ENCODE measurements around the gene GOLGA8S.
"Not testable (repeated sequence)": the region's sequence is repeated elsewhere in the genome, so short reads cannot be mapped to it uniquely, and the experiment has no call there.

The GOLGA8S gene, protein sequence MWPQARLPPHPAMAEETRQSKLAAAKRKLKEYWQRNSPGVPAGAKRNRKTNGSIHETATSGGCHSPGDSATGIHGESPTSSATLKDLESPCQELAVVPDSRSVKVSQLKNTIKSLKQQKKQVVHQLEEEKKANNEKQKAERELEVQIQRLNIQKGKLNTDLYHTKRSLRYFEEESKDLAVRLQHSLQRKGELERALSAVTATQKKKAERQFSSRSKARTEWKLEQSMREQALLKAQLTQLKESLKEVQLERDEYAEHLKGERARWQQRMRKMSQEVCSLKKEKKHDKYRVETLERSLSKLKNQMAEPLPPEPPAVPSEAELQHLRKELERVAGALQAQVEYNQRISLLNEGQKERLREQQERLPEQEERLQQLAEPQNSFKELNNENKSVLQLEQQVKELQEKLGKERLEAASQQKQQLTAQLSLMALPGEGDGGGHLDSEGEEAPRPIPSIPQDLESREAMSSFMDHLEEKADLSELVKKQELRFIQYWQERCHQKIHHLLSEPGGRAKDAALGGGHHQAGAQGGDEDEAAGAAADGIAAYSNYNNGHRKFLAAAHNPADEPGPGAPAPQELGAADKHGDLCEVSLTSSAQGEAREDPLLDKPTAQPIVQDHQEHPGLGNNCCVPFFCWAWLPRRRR

GRCh38 chr15:23354448-23354847, at the start of gene GOLGA8S:
Gene GOLGA8S, plus strand, starts transcription at chr15:23354748. Its CDS starts 62 bp downstream, at chr15:23354810.
- in situ Hi-C loops (cut with HindIII; ENCODE audit: low pct_unique_long_range_greater_than_20kb, low sequenced_read_pairs); DNase-seq (ENCODE audit: low read depth in 1 of 2, low spot score in 1 of 2): not testable (repeated sequence)

DNA sequence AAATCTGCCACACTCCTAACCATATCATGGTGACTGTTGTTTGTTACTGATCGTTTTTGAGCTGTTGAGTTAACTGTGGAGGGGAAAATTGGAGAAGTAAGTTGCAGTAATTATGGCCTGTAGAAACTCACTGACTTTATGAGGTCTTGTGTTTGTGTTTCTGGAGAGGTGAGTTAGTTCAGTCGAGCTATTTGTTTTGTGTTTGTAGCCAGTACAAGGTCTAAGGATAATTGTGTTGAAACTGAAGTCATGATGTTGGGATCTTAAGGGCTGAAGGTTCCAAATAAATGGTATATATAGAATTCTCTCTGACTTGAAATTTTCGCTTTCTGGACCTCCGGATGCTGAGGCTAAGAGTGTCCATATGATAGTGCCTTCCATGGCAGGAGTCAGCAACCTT, 49.7 kb upstream of the GOLGA8S start:
- DNase-seq (ENCODE audit: low read depth in 1 of 2, low spot score in 1 of 2); in situ Hi-C loops (cut with HindIII; ENCODE audit: low pct_unique_long_range_greater_than_20kb, low sequenced_read_pairs): not testable (repeated sequence)

DNA sequence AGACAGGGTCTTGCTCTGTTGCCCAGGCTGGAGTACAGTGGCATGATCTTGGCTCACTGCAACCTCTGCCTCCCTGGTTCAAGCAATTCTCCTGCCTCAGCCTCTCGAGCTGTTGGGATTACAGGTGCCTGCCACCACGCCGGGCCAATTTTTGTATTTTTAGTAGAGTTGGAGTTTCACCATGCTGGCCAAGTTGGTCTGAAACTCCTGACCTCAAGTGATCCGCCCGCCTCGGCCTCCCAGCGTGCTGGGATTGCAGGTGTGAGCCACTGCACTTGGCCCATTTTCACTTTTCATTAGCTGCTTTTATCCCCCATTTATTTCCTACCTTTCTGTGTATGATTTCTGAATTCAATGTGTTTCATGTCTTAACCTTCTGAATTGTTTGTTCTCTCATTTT, 48.6 kb upstream of the GOLGA8S start:
- DNase-seq (ENCODE audit: low read depth in 1 of 2, low spot score in 1 of 2); in situ Hi-C loops (cut with HindIII; ENCODE audit: low pct_unique_long_range_greater_than_20kb, low sequenced_read_pairs): not testable (repeated sequence)

DNA sequence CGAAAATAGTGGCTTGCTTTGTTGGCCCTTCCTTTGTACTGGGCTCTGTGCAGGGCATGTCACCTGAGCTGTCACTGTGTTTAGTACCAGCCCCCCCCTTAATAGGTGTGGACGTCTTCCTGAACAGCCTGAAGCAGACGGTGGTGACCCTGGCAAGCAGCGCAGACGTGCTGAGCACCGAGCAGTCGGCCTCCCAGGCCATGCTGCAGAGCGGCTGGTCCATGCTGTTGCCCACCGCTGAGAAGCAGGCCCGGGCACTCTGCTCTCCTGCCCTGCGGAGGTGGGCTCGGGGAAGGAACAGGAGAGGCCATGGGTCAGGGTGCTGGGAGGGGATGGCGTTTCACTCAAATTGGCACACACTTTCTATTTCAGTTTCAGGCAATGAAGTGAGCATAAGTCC, 43.3 kb upstream of the GOLGA8S start:
- DNase-seq (ENCODE audit: low read depth in 1 of 2, low spot score in 1 of 2); in situ Hi-C loops (cut with HindIII; ENCODE audit: low pct_unique_long_range_greater_than_20kb, low sequenced_read_pairs): not testable (repeated sequence)

GRCh38 chr15:23334096-23334495, 20.5 kb upstream of the GOLGA8S start, which contains the start of gene GOLGA6L26:
Gene GOLGA6L26, minus strand, starts transcription at chr15:23334196. Its CDS starts 61 bp downstream, at chr15:23334135.
- DNase-seq (ENCODE audit: low read depth in 1 of 2, low spot score in 1 of 2); in situ Hi-C loops (cut with HindIII; ENCODE audit: low pct_unique_long_range_greater_than_20kb, low sequenced_read_pairs): not testable (repeated sequence)

- DNase-seq (ENCODE audit: low read depth in 1 of 2, low spot score in 1 of 2); in situ Hi-C loops (cut with HindIII; ENCODE audit: low pct_unique_long_range_greater_than_20kb, low sequenced_read_pairs): not testable (repeated sequence)
Measured at GRCh38 chr15:23362622-23363021, 8.1 kb downstream of the GOLGA8S start.

GRCh38 chr15:23364261-23364660, 9.7 kb downstream of the GOLGA8S start:
- in situ Hi-C loops (cut with HindIII; ENCODE audit: low pct_unique_long_range_greater_than_20kb, low sequenced_read_pairs); DNase-seq (ENCODE audit: low read depth in 1 of 2, low spot score in 1 of 2): not testable (repeated sequence)

DNA sequence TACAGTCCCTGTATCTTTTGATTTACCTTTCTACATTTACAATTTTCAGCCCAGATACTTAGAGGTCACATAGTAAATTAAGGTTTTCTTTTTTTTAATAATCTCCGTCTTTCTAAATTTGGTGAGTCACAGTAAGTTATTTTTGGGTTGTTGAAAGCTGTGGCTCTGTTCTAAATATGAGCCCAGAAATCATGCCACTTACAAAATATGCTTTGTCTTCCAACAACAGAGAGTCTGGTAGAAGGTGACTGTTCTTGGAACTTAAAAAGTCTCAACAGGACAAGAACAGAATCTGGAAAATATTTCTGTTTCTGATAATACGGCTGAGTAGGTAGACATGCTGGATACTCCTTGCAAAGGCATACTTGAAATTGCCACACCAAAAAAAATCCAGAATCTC, 16.0 kb downstream of the GOLGA8S start:
- in situ Hi-C loops (cut with HindIII; ENCODE audit: low pct_unique_long_range_greater_than_20kb, low sequenced_read_pairs) = no loop called here
- DNase-seq (ENCODE audit: low read depth in 1 of 2, low spot score in 1 of 2) = no peak
- TF ChIP-seq JUND (IDR thresholded peaks at IDR 0.05; ENCODE audit: low read depth) = no peak

DNA sequence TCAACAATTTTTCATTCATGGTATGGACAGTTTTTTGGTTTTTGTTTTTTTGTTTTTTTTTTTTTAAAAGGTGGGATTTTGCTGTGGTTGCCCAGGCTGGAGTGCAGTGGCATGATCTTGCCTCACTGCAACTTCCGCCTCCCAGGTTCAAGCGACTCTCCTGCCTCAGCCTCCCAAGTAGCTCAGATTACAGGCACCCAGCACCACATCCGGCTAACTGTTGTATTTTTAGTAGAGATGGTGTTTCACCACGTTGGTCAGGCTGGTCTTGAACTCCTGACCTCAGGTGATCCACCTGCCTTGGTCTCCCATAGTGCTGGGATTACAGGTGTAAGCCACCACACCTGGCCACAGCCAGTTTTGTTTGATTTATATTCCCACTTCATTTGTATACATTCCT, 16.6 kb downstream of the GOLGA8S start:
- in situ Hi-C loops (cut with HindIII; ENCODE audit: low pct_unique_long_range_greater_than_20kb, low sequenced_read_pairs); DNase-seq (ENCODE audit: low read depth in 1 of 2, low spot score in 1 of 2): not testable (repeated sequence)

- in situ Hi-C loops (cut with HindIII; ENCODE audit: low pct_unique_long_range_greater_than_20kb, low sequenced_read_pairs); DNase-seq (ENCODE audit: low read depth in 1 of 2, low spot score in 1 of 2): not testable (repeated sequence)
Measured at GRCh38 chr15:23371868-23372267, 17.3 kb downstream of the GOLGA8S start.

- in situ Hi-C loops (cut with HindIII; ENCODE audit: low pct_unique_long_range_greater_than_20kb, low sequenced_read_pairs) = no loop called here
- DNase-seq (ENCODE audit: low read depth in 1 of 2, low spot score in 1 of 2) = no peak
- no peak for TF ChIP-seq JUND (IDR thresholded peaks at IDR 0.05; ENCODE audit: low read depth)
Measured at GRCh38 chr15:23372284-23372683, 17.7 kb downstream of the GOLGA8S start.

GRCh38 chr15:23372891-23373600, 18.5 kb downstream of the GOLGA8S start:
- DNase-seq (ENCODE audit: low read depth in 1 of 2, low spot score in 1 of 2); in situ Hi-C loops (cut with HindIII; ENCODE audit: low pct_unique_long_range_greater_than_20kb, low sequenced_read_pairs): not testable (repeated sequence)

GRCh38 chr15:23374226-23374625, 19.7 kb downstream of the GOLGA8S start:
- in situ Hi-C loops (cut with HindIII; ENCODE audit: low pct_unique_long_range_greater_than_20kb, low sequenced_read_pairs) = not testable (repeated sequence)

DNA sequence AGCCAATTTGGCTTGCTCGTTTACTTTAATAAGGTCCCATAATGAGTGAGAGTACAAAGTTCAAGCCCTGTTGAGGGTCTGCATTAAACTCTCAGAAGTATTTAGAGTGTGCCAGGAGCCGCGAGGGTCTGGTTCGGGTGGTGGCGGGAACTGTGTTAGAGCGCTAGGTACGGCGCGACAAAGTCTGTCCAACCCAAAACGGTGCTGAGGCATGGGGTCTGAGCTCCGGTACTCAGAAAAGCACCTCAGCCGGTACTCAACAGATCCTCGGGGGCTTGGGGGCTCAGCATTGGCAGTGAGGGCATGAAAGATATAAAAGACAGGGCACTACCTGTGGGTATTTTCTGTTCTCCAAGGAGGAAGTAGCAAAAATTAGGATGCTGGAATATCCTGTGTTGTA, 24.4 kb downstream of the GOLGA8S start:
- in situ Hi-C loops (cut with HindIII; ENCODE audit: low pct_unique_long_range_greater_than_20kb, low sequenced_read_pairs); DNase-seq (ENCODE audit: low read depth in 1 of 2, low spot score in 1 of 2): not testable (repeated sequence)

More at GRCh38 chr15:23374226-23374625, 19.7 kb downstream of the GOLGA8S start:
- DNase-seq (ENCODE audit: low read depth in 1 of 2, low spot score in 1 of 2) = not testable (repeated sequence)

DNA sequence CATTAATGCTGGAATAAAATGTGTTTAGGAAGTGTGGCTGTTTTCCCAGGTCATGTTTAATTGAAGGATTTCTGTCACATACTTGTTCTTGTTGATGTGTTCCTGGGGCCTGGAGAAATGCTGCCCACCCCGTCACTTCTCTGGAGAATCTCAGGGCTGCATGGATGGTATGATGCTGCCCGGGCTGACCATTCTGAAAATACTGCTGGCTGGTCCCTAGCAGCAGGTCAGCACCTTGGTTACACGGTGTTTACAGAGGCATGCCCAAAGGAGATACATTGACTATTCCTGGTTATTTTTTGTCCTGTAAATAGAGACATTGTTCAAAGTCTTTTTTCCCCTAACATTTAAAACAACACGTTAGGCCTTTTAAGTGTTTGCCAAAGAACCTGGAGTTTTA, 26.2 kb downstream of the GOLGA8S start:
- DNase-seq (ENCODE audit: low read depth in 1 of 2, low spot score in 1 of 2); in situ Hi-C loops (cut with HindIII; ENCODE audit: low pct_unique_long_range_greater_than_20kb, low sequenced_read_pairs): not testable (repeated sequence)

- DNase-seq (ENCODE audit: low read depth in 1 of 2, low spot score in 1 of 2); in situ Hi-C loops (cut with HindIII; ENCODE audit: low pct_unique_long_range_greater_than_20kb, low sequenced_read_pairs): not testable (repeated sequence)
Measured at GRCh38 chr15:23381192-23381591, 26.6 kb downstream of the GOLGA8S start.
